GM15510 (cell line): ENCODE data around the gene STH.

Experiments used
- POLR2A ChIP-seq: IDR thresholded peaks from 3 replicates; pipeline ENCODE4 v1.6.1; 2011; ENCODE audit warnings: borderline replicate concordance; ENCODE audit not compliant: insufficient read length; ENCODE audit errors: extremely low read depth

The STH gene, protein sequence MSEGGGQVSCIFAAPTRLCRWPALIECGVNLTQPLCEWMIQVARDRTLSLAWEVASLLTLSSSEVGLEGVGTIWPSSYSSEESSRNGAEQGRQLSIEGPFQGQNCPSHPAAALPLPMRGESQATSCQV

DNA sequence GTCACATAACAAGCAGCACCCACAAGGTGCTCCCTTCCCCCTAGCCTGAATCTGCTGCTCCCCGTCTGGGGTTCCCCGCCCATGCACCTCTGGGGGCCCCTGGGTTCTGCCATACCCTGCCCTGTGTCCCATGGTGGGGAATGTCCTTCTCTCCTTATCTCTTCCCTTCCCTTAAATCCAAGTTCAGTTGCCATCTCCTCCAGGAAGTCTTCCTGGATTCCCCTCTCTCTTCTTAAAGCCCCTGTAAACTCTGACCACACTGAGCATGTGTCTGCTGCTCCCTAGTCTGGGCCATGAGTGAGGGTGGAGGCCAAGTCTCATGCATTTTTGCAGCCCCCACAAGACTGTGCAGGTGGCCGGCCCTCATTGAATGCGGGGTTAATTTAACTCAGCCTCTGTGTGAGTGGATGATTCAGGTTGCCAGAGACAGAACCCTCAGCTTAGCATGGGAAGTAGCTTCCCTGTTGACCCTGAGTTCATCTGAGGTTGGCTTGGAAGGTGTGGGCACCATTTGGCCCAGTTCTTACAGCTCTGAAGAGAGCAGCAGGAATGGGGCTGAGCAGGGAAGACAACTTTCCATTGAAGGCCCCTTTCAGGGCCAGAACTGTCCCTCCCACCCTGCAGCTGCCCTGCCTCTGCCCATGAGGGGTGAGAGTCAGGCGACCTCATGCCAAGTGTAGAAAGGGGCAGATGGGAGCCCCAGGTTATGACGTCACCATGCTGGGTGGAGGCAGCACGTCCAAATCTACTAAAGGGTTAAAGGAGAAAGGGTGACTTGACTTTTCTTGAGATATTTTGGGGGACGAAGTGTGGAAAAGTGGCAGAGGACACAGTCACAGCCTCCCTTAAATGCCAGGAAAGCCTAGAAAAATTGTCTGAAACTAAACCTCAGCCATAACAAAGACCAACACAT is at the start of gene STH:
TSS of gene STH (plus strand) at position 264 of the 913 bp plus-strand sequence. CDS start at position 294, 30 bp downstream.
- TF ChIP-seq POLR2A: no peak

DNA sequence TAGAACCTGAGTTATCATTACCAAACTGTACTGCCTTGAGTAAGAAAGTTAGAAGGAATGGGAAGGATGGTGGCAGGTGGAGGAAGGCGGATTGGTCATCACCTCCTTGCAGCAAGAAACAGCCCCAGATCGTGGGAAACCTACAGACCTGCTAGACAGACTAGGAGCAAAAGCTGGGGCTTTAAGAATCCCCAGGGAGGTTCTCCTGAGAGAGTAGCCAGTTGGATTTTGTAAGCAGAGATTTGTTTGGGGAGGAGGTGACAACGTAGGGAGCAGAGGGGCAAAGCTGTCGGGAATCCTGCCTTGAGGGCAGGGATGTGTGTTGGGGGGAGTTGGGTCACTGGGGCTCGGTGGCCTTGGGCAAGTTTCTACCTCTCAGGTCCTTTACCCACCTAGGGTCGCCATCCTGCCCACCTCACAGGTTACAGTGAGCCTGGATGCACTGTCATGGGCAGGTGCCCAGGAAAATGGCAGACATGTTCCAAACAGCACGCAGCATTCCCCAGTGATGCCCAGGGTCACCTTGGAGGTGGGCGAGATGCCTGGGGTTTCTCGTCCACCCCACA is 49.2 kb upstream of the STH start:
- no peak for TF ChIP-seq POLR2A

DNA sequence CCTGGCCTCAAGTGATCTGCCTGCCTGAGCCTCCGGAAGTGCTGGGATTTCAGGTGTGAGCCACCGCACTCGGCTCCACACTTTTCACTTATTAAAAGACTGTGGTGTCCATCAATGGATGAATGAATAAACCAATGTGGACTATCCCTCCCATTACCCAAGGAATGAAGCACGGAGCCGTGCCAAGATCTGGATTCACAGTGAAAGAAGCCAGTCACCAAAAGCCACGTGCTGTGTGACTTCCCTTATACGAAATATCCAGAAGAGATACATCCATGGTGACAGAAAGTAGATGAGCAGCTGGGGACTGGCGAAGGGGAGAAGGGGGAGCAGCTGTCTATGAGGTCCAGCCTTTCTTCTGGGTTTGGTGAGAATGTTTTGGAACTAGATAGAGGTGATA is 48.2 kb upstream of the STH start:
- TF ChIP-seq POLR2A: no peak

DNA sequence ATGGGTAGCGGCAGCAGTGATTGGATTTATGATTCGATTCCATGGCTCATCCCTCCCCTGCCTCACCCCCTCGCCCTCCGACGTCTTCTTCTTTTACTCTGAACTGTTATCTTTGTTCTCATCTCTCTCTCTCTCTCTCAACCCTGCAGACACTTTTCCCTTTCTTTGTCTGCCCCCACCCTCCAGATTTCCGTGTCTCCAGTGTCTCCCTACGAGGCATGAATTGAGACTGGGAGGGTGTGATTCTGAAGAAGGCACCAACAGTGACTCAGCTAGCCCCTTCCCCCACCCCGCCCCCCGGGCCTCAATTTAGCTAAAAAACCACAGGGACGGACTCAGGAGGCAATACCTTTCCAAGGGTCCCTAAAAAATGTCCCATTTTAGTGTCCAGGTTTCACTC is 47.6 kb upstream of the STH start:
- TF ChIP-seq POLR2A: no peak

DNA sequence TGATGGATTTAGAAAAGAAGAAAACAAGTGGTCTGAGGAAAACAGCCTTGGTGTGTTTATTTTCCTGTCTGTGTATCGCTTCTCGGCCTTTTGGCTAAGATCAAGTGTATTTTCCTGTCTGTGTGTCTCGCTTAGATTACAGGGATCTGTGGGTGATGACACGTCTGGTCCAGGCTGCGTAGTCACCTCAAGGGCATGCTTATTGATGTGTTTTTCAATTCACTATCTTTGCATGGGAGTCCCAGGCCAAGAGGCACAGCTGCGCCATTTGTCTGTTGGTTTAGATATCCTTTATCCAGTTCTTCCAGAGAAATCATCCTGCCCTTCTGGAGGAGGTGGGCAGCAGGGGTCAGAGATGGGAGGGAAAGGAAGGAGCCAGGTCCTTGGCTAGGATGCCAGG is 47.1 kb upstream of the STH start:
- TF ChIP-seq POLR2A: no peak

DNA sequence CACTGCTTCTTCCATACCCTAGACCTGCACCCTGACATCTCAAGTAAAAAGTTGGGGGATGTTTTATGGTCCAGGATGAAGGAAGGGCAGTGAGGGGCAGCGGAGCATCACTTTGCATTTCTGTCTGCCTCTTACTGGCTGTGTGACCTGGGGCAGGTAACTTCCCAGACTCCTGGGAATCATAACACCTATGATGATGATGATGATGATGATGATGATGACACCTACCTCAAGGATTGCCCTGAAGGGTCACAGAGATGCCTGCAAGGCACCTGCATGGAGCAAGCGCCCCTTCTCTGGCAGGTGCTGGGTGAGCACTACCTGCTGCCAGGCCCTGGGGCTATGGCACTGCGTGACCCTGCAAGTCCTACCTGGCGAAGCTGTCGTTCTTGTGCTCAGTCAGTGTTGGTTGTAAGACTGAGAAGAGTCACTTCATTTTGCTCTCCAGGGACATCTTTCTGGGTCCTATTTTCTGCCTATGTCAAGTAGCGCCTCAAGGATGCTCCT is 46.2 kb upstream of the STH start:
- no peak for TF ChIP-seq POLR2A

DNA sequence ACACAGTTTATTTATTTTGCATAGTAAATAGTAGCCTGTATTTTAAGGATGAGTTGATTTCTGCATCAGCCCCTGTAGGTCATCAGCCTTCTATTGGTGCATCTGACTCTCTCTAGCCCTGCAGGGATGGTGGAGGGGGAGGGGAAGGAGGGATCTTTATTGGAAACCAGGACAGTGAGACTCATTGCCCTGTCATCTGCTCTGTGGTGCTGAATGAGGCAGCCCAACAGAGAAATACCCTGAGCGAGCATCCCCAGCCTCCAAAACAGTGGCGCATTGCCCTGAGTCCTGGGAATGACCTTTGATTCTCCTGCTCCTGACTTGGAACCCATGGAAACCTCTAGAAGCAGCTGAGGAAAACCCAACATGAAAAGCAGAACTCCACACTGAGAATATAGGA is 45.5 kb upstream of the STH start:
- TF ChIP-seq POLR2A: no peak

DNA sequence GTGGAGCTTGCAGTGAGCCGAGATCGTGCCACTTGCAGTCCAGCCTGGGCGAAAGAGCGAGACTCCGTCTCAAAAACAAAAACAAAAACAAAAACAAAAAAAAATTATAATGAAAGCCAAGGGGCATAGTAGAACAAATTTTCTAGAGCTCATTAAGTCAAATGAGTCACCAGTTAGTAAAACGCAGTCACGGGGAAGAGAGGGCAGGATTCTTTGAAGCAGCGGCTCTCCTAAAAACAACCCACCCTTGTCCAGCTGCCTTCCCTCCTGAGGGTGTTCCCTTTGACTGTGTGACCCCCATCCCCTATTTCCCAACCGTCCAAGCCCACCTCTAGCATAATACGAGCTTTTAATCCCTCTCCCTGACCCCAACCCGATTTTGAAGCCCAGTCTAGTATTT is 44.1 kb upstream of the STH start:
- TF ChIP-seq POLR2A: no peak

DNA sequence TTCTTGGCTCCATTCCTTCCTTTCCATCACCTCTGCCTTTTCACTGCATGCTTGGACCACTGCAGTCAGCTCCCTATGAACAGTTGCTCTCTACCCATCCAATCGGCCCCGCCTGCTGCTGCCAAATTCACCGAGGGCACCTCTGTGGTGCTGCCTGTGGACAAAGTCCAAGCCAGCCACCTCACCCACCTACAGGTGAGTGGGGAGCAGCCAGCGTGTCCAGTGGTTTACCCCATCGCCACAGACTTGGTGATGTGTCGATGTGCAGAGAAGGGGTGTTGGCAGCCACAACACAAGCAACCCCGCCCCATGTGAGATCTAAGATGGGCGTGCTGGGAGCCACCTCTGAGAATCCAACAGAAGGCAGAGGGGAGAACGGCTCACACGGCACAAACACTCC is 43.7 kb upstream of the STH start:
- TF ChIP-seq POLR2A: no peak

DNA sequence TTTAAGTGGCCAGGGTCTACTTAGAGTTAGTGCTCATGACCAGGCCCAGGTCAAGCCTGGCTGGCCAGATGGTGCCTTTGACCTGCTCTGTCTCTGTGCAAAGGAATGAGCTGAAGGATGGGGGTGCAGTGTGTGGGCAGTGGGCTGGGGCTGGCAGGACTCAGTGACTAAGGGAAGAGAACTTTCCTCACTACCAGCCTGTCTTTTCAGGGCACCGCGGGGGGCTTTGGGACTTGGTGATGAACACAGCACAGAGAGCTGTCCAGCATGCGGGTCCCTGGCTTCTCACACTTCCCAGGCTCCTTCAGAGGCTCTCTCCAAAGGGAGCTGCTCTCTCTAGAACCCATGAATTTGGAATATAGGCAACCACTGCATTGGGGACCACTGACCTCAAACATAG is 43.0 kb upstream of the STH start:
- TF ChIP-seq POLR2A: no peak

DNA sequence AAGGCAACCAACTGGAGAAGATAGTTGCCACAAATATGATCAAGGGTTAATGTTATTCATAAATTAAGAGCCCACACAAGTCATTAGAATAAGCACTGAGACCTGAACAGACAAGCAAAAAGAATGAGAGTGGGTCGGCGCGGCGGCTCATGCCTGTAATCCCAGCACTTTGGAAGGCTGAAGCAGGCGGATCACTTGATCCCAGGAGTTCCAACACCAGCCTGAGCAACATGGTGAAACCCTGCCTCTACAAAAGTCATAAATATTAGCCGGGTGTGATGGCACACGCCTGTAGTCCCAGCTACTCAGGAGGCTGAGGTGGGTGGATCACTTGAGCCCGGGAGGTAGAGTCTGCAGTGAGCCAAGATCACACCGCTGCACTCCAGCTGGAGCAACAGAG is 40.7 kb upstream of the STH start:
- TF ChIP-seq POLR2A: no peak

DNA sequence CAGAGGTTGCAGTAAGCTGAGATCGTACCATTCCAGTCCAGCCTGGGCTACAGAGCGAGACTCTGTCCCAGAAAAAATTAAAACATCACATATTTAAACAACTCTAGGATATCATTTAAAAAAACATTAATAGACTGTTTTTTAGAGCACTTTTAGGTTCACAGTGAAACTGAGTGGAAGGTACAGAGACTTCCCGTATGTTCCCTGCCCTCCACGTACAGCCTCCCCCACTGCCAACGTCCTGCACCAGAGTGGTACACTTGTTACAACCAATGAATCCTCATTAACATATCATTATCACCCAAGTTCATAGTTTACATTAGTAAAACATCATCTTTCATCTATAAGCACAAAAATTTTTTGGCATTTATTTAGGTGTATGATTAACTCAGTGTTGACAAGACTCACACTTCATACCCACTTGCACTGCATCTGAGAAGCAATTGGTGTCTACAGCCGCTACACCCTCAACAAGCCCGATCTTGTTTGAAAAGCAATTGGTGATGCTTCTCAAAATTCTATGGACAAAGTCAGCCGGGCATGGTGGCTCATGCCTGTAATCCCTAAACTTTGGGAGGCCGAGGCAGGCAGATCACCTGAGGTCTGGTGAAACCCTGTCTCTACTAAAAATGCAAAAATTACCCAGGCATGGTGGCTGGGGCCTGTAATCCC is 39.9 kb upstream of the STH start:
- no peak for TF ChIP-seq POLR2A

DNA sequence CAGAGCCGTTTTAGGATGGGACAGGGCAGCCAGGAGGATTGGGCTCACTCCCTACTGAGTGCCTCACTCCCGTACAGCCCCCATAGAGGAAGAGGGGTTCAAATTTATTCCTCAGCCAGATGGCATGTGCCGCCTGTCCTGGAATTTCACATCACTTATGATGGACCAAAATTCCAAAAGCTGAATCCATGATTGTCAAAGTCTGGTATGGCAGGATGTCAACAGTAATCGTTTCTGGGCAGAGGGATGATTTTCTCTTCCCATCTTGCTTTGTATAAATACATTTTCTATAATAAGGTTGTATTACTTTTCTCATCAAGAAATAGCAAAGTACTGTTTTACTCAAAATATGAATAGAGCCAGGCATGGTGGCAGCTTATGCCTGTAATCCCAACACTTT is 38.7 kb upstream of the STH start:
- TF ChIP-seq POLR2A: no peak

DNA sequence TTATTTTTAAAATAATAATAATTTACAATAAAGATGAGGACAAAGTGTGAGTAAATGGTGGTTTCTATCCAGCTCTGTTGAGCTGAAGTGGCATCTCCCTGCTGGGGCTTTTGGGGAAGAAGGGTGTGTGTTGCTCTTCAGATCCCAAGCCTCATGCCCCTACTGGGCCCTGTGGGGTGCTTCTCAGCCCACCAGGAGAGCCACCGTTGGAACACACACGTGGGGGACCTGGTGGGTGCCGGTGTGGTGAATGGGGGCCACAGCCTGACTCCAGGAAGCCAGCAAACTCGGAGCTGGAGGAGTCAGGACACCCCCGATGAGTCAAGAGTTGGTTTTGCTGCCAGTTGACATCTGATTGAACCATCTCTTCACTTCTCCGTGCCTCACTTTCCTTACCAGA is 37.8 kb upstream of the STH start:
- no peak for TF ChIP-seq POLR2A
